ENCODE measurements around the gene NCAM1.

- TF ChIP-seq CTCF (conservative IDR thresholded peaks at IDR 0.05; ENCODE audit: low read depth in 2 of 2) (no peak), CREB1 (CRISPR knock-in tag; IDR thresholded peaks at IDR 0.05; ENCODE audit: low read depth) (no peak), POLR2AphosphoS5 (IDR thresholded peaks at IDR 0.05; ENCODE audit: low read depth) (no peak), REST (IDR thresholded peaks at IDR 0.05; ENCODE audit: unreplicated experiment) (no peak), JUNB (IDR thresholded peaks at IDR 0.05; ENCODE audit: unreplicated experiment) (no peak), EZH2 (IDR thresholded peaks at IDR 0.05; ENCODE audit: low read depth, unreplicated experiment) (no peak)
Measured at GRCh38 chr11:113288286-113288863, 327.2 kb downstream of the NCAM1 start.
